Epithelial cell of proximal tubule (primary cell): ENCODE results near the gene ACOT12. TPM values are rescaled to one million over a fixed set of nuclear protein-coding genes. Genes with fewer than 3 reads are reported as not detected.
"Not testable (repeated sequence)": the region's sequence is repeated elsewhere in the genome, so short reads cannot be mapped to it uniquely, and the experiment has no call there.

ENCODE experiments used
- DNase-seq: peaks from one replicate; pipeline ENCODE4 v3.0.0-alpha.2; 2011; ENCODE audit warnings: low read depth
- H3K4me3 ChIP-seq: 2 replicates; pipeline ENCODE4 v1.5.1; 2011; ENCODE audit warnings: low read depth, mild to moderate bottlenecking, low read length
- total RNA-seq: library from RNA; depleted of rRNA; stranded (reverse); fragments of >200 nt; gene quantifications from 2 replicates; pipeline ENCODE4 v1.2.3, GENCODE V29; 2015
- TF ChIP-seq, protein P1 (sequence below): conservative IDR thresholded peaks from 2 replicates; pipeline ENCODE4 v1.5.1; 2012; ENCODE audit warnings: low read depth, mild to moderate bottlenecking, low read length

The ACOT12 gene
- total RNA-seq, 1 donor from 2014 or later = not detected

DNA sequence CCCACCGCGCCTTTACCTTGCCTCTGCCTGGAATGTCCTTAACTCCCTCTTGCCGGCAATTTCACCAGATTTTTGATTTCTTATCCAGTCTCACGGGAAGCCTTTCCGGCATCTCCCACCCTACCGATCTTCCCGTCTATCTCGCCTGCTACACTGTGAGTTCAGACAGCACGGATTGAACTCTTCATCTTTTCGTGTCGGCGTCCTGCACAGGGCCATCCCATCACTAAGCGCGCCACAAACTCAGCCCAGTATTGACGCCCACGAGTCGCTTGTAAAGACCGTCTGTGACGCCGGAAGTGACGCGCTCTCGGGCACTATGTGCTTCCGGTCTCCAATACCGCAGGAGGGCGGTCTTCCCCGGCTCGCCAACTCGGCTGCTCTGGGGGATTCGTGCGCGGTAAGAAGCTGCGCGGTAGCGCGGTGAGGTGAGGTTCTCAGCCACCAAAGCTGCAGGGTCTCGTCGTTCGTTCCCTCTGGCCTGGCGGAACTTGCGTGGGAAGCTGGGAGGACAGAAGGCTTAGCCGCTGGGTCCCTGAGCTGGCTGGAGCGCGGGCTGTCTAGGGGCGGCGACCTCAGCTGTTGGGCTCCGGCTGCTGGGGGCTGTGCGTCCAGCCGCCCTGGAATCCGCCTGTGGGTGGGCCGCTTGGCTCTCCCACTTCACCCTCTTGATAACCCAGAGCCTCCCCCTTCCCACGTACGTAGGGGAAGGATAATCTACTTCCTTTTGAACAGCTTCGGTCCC, 92.5 kb downstream of the ACOT12 start, which contains the start of gene ZCCHC9:
Gene ZCCHC9 (plus strand): TSS at position 317 of the 745 bp plus-strand sequence. CDS start 3,171 bp downstream, outside the sequence.
- H3K4me3 ChIP-seq = peak within 1 kb of the TSS; percentile 73
- DNase-seq = peak; percentile 73
- TF ChIP-seq, protein P1, sequence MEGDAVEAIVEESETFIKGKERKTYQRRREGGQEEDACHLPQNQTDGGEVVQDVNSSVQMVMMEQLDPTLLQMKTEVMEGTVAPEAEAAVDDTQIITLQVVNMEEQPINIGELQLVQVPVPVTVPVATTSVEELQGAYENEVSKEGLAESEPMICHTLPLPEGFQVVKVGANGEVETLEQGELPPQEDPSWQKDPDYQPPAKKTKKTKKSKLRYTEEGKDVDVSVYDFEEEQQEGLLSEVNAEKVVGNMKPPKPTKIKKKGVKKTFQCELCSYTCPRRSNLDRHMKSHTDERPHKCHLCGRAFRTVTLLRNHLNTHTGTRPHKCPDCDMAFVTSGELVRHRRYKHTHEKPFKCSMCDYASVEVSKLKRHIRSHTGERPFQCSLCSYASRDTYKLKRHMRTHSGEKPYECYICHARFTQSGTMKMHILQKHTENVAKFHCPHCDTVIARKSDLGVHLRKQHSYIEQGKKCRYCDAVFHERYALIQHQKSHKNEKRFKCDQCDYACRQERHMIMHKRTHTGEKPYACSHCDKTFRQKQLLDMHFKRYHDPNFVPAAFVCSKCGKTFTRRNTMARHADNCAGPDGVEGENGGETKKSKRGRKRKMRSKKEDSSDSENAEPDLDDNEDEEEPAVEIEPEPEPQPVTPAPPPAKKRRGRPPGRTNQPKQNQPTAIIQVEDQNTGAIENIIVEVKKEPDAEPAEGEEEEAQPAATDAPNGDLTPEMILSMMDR = peak; percentile 33

DNA sequence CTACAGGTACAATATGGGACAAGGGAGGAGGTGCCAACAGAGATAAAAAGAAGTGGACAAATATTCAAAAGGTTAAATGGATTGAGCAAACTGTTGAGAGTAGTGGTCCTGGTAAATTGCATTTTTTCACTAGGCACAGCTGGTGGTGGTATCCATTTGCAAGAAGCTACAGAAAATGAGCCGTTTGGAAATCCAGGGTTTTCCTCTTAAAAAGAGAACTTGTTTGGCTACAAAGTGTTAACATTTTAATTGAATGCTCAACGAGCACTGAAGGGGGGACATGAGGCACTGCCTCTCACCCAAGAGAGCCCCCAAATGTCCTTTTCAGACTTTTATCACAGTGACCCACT, 93.0 kb downstream of the ACOT12 start:
- peak overlapping the region; percentile 73 for H3K4me3 ChIP-seq
- DNase-seq = no peak
- TF ChIP-seq, protein P1 = no peak

DNA sequence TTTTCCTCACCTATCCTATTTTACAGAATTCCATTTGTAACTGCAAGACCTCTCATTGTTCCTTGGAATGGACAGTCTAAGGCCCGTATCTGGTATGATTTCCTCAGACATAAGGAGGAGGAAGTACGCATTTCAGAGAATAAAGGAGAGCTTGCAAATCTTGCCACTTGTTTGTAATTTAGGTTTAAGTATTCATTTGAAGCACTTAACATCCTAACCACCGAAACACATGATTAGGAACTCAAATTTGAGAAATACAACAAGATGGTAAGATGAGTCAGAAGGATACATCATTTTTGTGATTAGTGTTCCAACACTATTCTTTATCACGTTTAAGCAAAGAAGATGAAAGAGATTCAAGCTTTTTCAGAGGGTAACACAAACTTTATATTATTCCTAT, 96.4 kb downstream of the ACOT12 start:
- TF ChIP-seq, protein P1 = no peak
- DNase-seq = no peak
- no peak overlapping the region for H3K4me3 ChIP-seq

DNA sequence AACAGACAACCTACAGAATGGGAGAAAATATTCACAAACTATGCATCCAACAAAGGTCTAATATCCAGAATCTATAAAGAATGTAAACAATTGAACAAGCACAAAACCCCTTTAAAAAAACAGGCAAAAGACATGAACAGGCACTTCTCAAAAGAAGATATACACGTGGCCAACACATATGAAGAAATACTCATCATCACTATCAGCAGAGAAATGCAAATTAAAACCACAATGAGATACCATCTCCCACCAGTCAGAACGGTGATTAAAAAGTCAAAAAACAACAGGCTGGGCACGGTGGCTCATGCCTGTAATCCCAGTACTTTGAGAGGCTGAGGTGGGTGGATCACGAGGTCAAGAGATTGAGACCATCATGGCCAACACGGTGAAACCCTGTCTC, 99.9 kb downstream of the ACOT12 start:
- not testable (repeated sequence) for DNase-seq, H3K4me3 ChIP-seq

DNA sequence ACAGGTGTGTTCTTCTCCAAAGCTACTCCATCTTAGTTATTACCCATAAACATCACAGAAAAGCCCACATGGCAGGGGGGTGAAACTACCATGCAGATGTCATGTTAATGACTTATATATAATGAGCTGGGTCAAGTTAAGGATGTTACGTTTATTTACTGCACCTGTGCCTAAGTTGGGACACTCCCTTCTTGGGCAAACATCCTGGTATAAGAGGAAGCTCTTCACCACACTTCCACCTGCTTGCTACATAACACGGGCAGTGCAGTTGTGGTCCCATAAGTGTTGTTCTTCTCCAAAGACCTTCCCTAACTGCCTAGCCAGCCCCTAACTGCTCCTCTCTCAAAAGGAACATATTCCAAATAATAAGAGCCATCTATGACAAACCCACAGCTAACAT, 101.8 kb downstream of the ACOT12 start:
- no peak overlapping the region for H3K4me3 ChIP-seq
- DNase-seq = no peak
- TF ChIP-seq, protein P1 = no peak

GRCh38 chr5:81290146-81290545, 103.8 kb downstream of the ACOT12 start:
- TF ChIP-seq, protein P1 = no peak
- no peak for DNase-seq
- no peak overlapping the region for H3K4me3 ChIP-seq

DNA sequence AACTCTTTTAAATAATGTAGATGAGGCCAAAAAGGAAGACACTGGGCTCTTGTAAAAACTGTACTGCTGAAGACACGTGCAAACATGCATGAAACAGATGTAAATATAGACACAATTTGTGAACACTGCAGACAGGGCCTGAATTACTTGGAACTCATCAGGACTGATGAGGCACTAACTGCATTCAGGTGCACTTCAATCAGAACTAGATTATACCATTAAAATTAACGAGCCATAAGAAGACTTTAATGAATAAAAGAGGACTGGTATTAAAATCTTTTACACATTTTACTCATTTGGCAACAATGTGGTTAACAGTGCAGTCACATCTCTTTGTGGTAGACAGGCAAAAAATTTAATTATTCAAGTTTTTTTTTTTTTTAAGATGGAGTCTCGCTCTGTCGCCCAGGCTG, 105.9 kb downstream of the ACOT12 start:
- no peak for DNase-seq
- TF ChIP-seq, protein P1 = no peak

More for the DNA sequence above, 105.9 kb downstream of the ACOT12 start:
- H3K4me3 ChIP-seq = no peak overlapping the region
